BJ (cell line): ENCODE results near the gene RAB40C. TPM values are rescaled to one million over a fixed set of nuclear protein-coding genes. Genes with fewer than 3 reads are reported as not detected.

Experiments
- CTCF ChIA-PET: fragments of 350-600 bp; formaldehyde crosslinking; extraction: SDS; loops from one replicate; lab custom pipeline; 2021; ENCODE audit warnings: antibody characterized with exemption, inconsistent platforms; lab: Yijun Ruan, JAX
- POLR2A ChIA-PET: fragments of 300-600 bp; sonication (Branson Sonifier 250); formaldehyde crosslinking; extraction: SDS; loops from one replicate; lab custom pipeline; 2021; ENCODE audit warnings: antibody characterized with exemption; lab: Charles Lee
- DNase-seq: peaks from one replicate; pipeline ENCODE4 v3.0.0-alpha.2; 2011; ENCODE audit warnings: low read depth
- H3K27me3 ChIP-seq: 2 replicates; pipeline ENCODE4 v1.6.0; 2011; ENCODE audit warnings: low read length; ENCODE audit not compliant: control insufficient read depth, insufficient read depth
- H3K36me3 ChIP-seq: 2 replicates; pipeline ENCODE4 v1.5.1; 2011; ENCODE audit warnings: low read length; ENCODE audit not compliant: control insufficient read depth, insufficient read depth
- H3K4me3 ChIP-seq: 2 replicates; pipeline ENCODE4 v1.5.1; 2011; ENCODE audit warnings: low read depth, mild to moderate bottlenecking, control low read depth, low read length
- polyA minus RNA-seq: library from RNA; depleted of rRNA, polyadenylated mRNA; stranded (reverse); fragments of >200 nt; gene quantifications from 2 replicates; pipeline ENCODE4 v1.2.3, GENCODE V29; 2011; rRNA and poly(A)+ RNA removed
- polyA plus RNA-seq: library from polyadenylated mRNA; depleted of rRNA; stranded (reverse); fragments of >200 nt; gene quantifications from 2 replicates; pipeline ENCODE4 v1.2.3, GENCODE V29; 2011; rRNA removed
- TF ChIP-seq, protein P1 (sequence below): IDR thresholded peaks from 2 replicates; pipeline ENCODE4 v1.5.1; 2011; ENCODE audit warnings: low read depth, mild to moderate bottlenecking, control low read depth, inconsistent platforms, low read length, moderate library complexity; ENCODE audit not compliant: insufficient read depth

The RAB40C gene, protein sequence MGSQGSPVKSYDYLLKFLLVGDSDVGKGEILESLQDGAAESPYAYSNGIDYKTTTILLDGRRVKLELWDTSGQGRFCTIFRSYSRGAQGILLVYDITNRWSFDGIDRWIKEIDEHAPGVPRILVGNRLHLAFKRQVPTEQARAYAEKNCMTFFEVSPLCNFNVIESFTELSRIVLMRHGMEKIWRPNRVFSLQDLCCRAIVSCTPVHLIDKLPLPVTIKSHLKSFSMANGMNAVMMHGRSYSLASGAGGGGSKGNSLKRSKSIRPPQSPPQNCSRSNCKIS
- 6.5 and 7.6 TPM in 2 replicates for polyA plus RNA-seq
- polyA minus RNA-seq = 6.9 and 7.0 TPM in 2 replicates

DNA sequence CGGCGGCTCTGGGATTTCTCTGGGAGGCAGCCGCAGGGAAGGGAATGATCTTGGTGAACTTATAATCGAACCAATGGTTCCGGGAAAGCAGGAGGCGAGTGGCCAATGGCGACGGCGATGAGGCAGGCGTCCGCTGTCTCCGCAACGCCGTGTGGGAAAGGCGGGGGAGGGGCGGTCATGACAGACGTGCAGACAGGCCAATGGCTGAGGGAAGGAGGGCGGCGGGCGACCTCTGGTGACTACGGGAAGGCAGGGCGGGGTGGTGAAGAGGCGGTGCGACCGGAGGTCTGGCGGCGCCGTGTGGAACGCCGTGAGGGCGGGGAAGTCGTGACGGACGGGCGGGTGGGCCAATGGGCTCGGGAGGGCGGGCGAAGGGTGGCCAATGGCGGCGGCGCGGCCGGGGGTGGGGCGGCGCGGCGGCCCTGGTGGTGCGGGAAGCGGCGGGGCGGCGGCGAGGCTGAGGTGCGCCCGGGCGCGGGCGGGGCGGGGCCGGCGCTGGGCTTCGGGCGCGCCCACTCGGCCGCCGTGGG lies at the start of gene RAB40C:
TSS of gene RAB40C (plus strand) at position 409 of the 530 bp plus-strand sequence. CDS start 226 bp downstream, outside the sequence.
- H3K27me3 ChIP-seq = no peaks in the 10 kb centered on the region
- TF ChIP-seq, protein P1, sequence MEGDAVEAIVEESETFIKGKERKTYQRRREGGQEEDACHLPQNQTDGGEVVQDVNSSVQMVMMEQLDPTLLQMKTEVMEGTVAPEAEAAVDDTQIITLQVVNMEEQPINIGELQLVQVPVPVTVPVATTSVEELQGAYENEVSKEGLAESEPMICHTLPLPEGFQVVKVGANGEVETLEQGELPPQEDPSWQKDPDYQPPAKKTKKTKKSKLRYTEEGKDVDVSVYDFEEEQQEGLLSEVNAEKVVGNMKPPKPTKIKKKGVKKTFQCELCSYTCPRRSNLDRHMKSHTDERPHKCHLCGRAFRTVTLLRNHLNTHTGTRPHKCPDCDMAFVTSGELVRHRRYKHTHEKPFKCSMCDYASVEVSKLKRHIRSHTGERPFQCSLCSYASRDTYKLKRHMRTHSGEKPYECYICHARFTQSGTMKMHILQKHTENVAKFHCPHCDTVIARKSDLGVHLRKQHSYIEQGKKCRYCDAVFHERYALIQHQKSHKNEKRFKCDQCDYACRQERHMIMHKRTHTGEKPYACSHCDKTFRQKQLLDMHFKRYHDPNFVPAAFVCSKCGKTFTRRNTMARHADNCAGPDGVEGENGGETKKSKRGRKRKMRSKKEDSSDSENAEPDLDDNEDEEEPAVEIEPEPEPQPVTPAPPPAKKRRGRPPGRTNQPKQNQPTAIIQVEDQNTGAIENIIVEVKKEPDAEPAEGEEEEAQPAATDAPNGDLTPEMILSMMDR = peak; percentile 33
- ChIA-PET CTCF (interaction anchor here (1.0 kb wide), 1 partner anchor 15 kb away, joined by 4 read pairs; no protein-coding TSS in a partner anchor), POLR2A (no interaction called here)
- peaks cover 4% of the 10 kb centered on the region; the same call in 1 of the 2 replicates for H3K36me3 ChIP-seq
- H3K4me3 ChIP-seq = peak within 1 kb of the TSS; percentile 94
- DNase-seq = peak; percentile 68

DNA sequence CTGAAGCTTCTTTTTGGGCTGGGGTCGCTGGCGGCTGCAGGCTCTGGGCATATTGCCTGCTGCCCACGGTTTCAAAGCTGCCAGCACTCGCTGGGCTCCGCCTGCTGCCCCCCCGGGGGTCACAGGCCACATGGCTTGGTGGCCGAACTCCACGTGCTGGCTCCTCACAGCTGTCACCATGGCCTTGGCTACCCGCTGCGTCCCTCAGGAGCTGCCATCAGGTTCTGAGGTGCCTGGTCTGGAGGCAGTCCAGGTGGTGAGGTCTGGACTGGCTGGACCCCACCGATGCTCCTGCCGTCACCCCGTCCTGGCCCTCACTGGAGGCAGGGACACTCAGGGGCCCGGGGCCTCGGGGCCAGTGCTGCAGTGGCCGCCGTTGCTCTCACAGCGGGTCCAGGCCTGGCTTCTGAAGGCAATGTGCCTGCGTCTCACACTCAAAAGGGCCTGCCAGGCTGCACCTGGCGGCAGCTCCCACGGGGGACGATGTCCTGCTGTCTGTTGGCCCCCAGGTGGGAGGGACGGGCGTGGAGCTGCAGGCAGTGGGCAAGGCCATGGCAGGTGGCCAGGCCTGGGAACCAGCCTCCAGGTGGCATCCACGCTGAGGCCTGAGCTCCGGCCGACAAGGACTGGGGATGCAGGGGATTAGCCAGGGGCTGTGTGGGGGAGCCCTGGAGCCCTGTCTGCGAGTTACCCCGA lies 49.1 kb upstream of the RAB40C start:
- peaks cover 19% of the 10 kb centered on the region for H3K36me3 ChIP-seq
- no peaks in the 10 kb centered on the region for H3K27me3 ChIP-seq
- POLR2A ChIA-PET = no interaction called here
- CTCF ChIA-PET = interaction anchor here (0.5 to 0.6 kb wide), 2 partner anchors 122 to 201 kb away, joined by 3 read pairs; no protein-coding TSS in a partner anchor
- TF ChIP-seq, protein P1 = no peak
- DNase-seq = no peak
- no peak overlapping the region for H3K4me3 ChIP-seq

DNA sequence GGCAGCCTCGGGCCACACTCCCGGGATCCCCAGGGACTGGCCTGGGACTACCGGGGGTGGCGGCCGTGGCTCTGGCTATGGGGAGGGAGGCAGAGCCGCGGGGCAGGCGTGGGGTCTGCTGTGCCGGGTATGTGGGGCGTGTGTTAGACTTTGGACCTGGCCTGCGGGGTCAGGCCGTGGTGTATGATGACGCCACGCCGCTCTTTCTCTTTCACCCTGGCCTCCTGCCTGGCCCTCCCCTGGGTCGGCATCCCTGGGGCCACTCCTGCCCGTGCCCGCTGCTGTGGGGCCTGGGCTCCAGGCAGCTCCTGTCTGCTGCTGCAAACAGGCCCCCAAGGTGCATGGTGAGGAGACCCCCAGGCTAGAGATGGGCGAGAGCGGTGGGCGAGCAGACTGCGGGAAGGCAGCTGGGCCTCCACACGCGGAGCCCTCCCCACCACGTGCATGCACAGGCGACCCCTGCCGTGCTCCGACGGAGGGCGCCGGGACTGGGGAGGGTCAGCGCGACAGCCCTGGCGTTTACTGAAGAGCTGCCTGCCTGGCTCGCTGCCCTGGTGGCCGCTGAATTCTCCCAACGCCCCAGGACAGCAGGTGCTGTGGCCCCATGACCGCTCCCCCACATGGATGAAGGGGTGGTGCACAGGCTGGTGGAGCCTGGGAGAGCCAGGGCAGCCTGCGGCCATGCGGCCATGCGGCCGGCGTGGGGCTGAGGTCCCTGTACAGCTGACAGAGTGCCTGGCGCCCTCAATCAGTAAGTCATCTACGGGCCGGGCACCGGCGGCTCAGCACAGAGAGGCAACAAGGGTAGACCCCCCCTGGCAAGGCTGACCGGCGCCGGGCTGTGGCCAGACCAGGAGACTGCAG lies 46.3 kb upstream of the RAB40C start:
- CTCF ChIA-PET = interaction anchor here (0.8 kb wide), 1 partner anchor 16 kb away, joined by 3 read pairs; no protein-coding TSS in a partner anchor

DNA sequence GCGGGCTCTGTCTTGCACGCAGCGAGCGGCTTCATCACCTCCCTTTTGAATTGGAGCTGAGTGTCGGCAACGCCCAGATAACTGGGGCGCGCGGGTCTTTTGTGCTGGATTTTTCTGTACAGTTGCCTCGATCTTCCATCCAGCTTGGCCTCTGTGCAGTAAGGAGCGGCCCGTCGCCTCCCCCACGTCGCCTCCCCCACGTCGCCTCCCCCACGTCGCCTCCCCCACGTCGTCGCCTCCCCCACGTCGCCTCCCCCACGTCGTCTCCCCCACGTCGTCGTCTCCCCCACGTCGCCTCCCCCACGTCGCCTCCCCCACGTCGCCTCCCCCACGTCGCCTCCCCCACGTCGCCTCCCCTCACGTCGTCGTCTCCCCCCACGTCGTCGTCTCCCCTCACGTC lies 45.3 kb upstream of the RAB40C start:
- POLR2A ChIA-PET = no interaction called here
- Histone ChIP-seq H3K36me3 (peaks cover 16% of the 10 kb centered on the region), H3K4me3 (no peak overlapping the region), H3K27me3 (no peaks in the 10 kb centered on the region)
- TF ChIP-seq, protein P1 = no peak
- DNase-seq = no peak
- CTCF ChIA-PET = no interaction called here

More for the DNA sequence above, 46.3 kb upstream of the RAB40C start:
- POLR2A ChIA-PET = no interaction called here
- TF ChIP-seq, protein P1 = no peak
- no peak for DNase-seq
- Histone ChIP-seq H3K4me3 (no peak overlapping the region), H3K36me3 (peaks cover 11% of the 10 kb centered on the region), H3K27me3 (no peaks in the 10 kb centered on the region)
